SK-N-SH (cell line): Measurements from ENCODE around the gene HSF4. TPM values are rescaled to one million over a fixed set of nuclear protein-coding genes. Genes with fewer than 3 reads are reported as not detected.

Experiments
- CTCF ChIA-PET: fragments of 300-600, 350-600 bp; formaldehyde crosslinking; extraction: SDS; loops from one replicate; lab custom pipeline; 2021; lab: Yijun Ruan, JAX
- POLR2A ChIA-PET: fragments of 350-600 bp; sonication (Branson Sonifier 250); formaldehyde crosslinking; extraction: SDS; loops from one replicate; lab custom pipeline; 2020; ENCODE audit warnings: antibody characterized with exemption, inconsistent platforms; lab: Yijun Ruan, JAX
- DNase-seq: peaks from one replicate; pipeline ENCODE4 v3.0.0; 2012
- H2AFZ ChIP-seq: fragments of 200-600 bp; sonication (generic); 2 replicates; pipeline ENCODE4 v1.8.1; 2016; ENCODE audit warnings: antibody characterized with exemption, mild to moderate bottlenecking, low read depth
- H3F3A ChIP-seq: fragments of 200-600 bp; sonication (generic); replicated peaks from 2 replicates; pipeline ENCODE3; 2016; ENCODE audit warnings: antibody characterized with exemption, mild to moderate bottlenecking; ENCODE audit not compliant: insufficient read depth
- H3K27ac ChIP-seq, 2 experiments: fragments of 200-500 bp in 1 of 2; fragments of 200-600 bp in 1 of 2; sonication (Bioruptor generic) in 1 of 2; sonication (generic), shearing (Covaris generic) in 1 of 2; 2 replicates each; pipeline versions ENCODE4 v1.5.1 to v1.6.1; 2014 to 2016; ENCODE audit warnings: low read depth in 2 of 2, inconsistent platforms in 1 of 2, low read length in 1 of 2, mild to moderate bottlenecking in 1 of 2, mixed read lengths in 1 of 2
- H3K27me3 ChIP-seq: fragments of 200-600 bp; sonication (generic), shearing (Covaris generic); 2 replicates; pipeline ENCODE4 v1.6.1; 2016; ENCODE audit warnings: mixed run types; ENCODE audit not compliant: insufficient read depth
- H3K36me3 ChIP-seq, 2 experiments: fragments of 200-500 bp in 1 of 2; fragments of 200-600 bp in 1 of 2; sonication (Bioruptor generic) in 1 of 2; sonication (generic) in 1 of 2; replicated peaks in 1 of 2; 2 replicates each; pipeline versions ENCODE3 to v1.5.1; 2014 to 2016; ENCODE audit warnings: low read length in 1 of 2, mild to moderate bottlenecking in 1 of 2; ENCODE audit not compliant: insufficient read depth in 2 of 2, control insufficient read depth in 1 of 2
- H3K4me1 ChIP-seq, 2 experiments: fragments of 200-500 bp in 1 of 2; fragments of 200-600 bp in 1 of 2; sonication (Bioruptor generic) in 1 of 2; sonication (generic), shearing (Covaris generic) in 1 of 2; 2 replicates each; pipeline versions ENCODE4 v1.5.1 to v1.6.1; 2014 to 2016; ENCODE audit warnings: low read depth in 1 of 2, low read length in 1 of 2, mixed run types in 1 of 2; ENCODE audit not compliant: insufficient read depth in 2 of 2, control insufficient read depth in 1 of 2
- H3K4me2 ChIP-seq: fragments of 200-600 bp; sonication (generic), shearing (Covaris generic); 2 replicates; pipeline ENCODE4 v1.6.1; 2017; ENCODE audit warnings: mixed run types
- H3K4me3 ChIP-seq, 2 experiments: fragments of 200-500 bp in 1 of 2; fragments of 200-600 bp in 1 of 2; sonication (Bioruptor generic) in 1 of 2; sonication (generic), shearing (Covaris generic) in 1 of 2; 2 replicates each; pipeline versions ENCODE4 v1.5.1 to v1.8.1; 2014 to 2016; ENCODE audit warnings: low read depth in 2 of 2, inconsistent platforms in 1 of 2, low read length in 1 of 2, mild to moderate bottlenecking in 1 of 2, mixed read lengths in 1 of 2, moderate library complexity in 1 of 2
- H3K79me2 ChIP-seq: fragments of 200-600 bp; sonication (generic); 2 replicates; pipeline ENCODE4 v1.8.1; 2017; ENCODE audit warnings: mild to moderate bottlenecking; ENCODE audit not compliant: insufficient read depth
- H3K9ac ChIP-seq: fragments of 200-600 bp; sonication (generic); 2 replicates; pipeline ENCODE4 v1.6.1; 2017; ENCODE audit warnings: mixed run types
- H3K9me2 ChIP-seq: fragments of 200-600 bp; sonication (generic); 2 replicates; pipeline ENCODE4 v1.6.1; 2017; ENCODE audit warnings: mixed run types
- H3K9me3 ChIP-seq: fragments of 200-600 bp; sonication (generic); 2 replicates; pipeline ENCODE4 v1.6.1; 2017; ENCODE audit warnings: mixed run types, mild to moderate bottlenecking, moderate library complexity
- H4K20me1 ChIP-seq: fragments of 200-600 bp; sonication (generic); 2 replicates; pipeline ENCODE4 v1.6.1; 2017; ENCODE audit warnings: mild to moderate bottlenecking, mixed run types; ENCODE audit not compliant: insufficient read depth
- EP300 ChIP-seq, 2 experiments: IDR thresholded peaks; 2 replicates each; pipeline versions ENCODE4 v1.4.0 to v1.6.1; 2012; ENCODE audit warnings: borderline replicate concordance in 1 of 2, low read depth in 1 of 2, low read length in 1 of 2
- FOSL2 ChIP-seq: IDR thresholded peaks from 2 replicates; pipeline ENCODE4 v1.4.0; 2012; ENCODE audit warnings: low read depth, mild to moderate bottlenecking, moderate library complexity, borderline replicate concordance
- GATA2 ChIP-seq: sonication (generic); formaldehyde crosslinking; IDR thresholded peaks from 2 replicates; pipeline ENCODE4 v1.5.0; 2020; ENCODE audit warnings: mild to moderate bottlenecking, missing genetic modification reagents
- IRF3 ChIP-seq: fragments of 150-350 bp; IDR thresholded peaks from 2 replicates; pipeline ENCODE4 v1.6.1; 2016; ENCODE audit warnings: mild to moderate bottlenecking, low read depth, low read length
- JUND ChIP-seq: IDR thresholded peaks from 2 replicates; pipeline ENCODE4 v1.4.0; 2012
- MAX ChIP-seq: IDR thresholded peaks from 2 replicates; pipeline ENCODE4 v1.4.0; 2012; ENCODE audit warnings: low read depth
- NFIC ChIP-seq: IDR thresholded peaks from 2 replicates; pipeline ENCODE4 v1.4.0; 2012; ENCODE audit warnings: borderline replicate concordance
- PBX3 ChIP-seq: IDR thresholded peaks from 2 replicates; pipeline ENCODE4; 2012
- POLR2AphosphoS5 ChIP-seq: IDR thresholded peaks from 2 replicates; pipeline ENCODE4 v1.6.1; 2012; ENCODE audit warnings: low read depth, low read length
- REST ChIP-seq: IDR thresholded peaks from 2 replicates; pipeline ENCODE4 v1.6.1; 2012; ENCODE audit warnings: mild to moderate bottlenecking, low read depth, low read length, moderate library complexity
- RXRA ChIP-seq: IDR thresholded peaks from 2 replicates; pipeline ENCODE4 v1.4.0; 2012; ENCODE audit warnings: low read depth, mild to moderate bottlenecking, borderline replicate concordance
- TAF1 ChIP-seq: IDR thresholded peaks from 2 replicates; pipeline ENCODE4 v1.6.1; 2012; ENCODE audit warnings: low read depth, mild to moderate bottlenecking, low read length, moderate library complexity, borderline replicate concordance
- TCF12 ChIP-seq: IDR thresholded peaks from 2 replicates; pipeline ENCODE4 v1.4.0; 2012
- ZBTB33 ChIP-seq: IDR thresholded peaks from 2 replicates; pipeline ENCODE4 v1.4.0; 2012; ENCODE audit warnings: low read depth, borderline replicate concordance
- WGBS: methylation state at CpG from one replicate; pipeline ENCODE4 v1.1.6; 2017; ENCODE audit warnings: low lambda C conversion rate; 5-methylcytosine and 5-hydroxymethylcytosine counted together
- polyA plus RNA-seq, 3 experiments: library from polyadenylated mRNA; depleted of rRNA; stranded (reverse); fragments of >200 nt; gene quantifications; 2 replicates each; pipeline ENCODE4 v1.2.3, GENCODE V29; 2012

HSF4 gene
- polyA plus RNA-seq, 1 of the 3 experiments (the other 2 are of a cell fraction), result 33.4 TPM

GRCh38 chr16:67181346-67181745 lies 16.8 kb downstream of the HSF4 start:
- Histone ChIP-seq H3K4me1 (peaks cover 14 to 44% of the 10 kb centered on the region in 2 experiments), H3K9me3 (no peaks in the 10 kb centered on the region), H3K4me2 (peak overlapping the region; percentile 92), H3K9me2 (no peaks in the 10 kb centered on the region), H3K9ac (no peak overlapping the region), H3K4me3 (peak overlapping the region in 1 of 2 experiments; percentile 82; a peak in 2 of 4 replicates), H4K20me1 (peaks cover 10% of the 10 kb centered on the region), H3F3A (peaks cover 38% of the 10 kb centered on the region), H3K27ac (peak overlapping the region in 1 of 2 experiments; percentile 51; a peak in 3 of 4 replicates), H3K36me3 (no peaks in the 10 kb centered on the region), H3K79me2 (peaks cover 22% of the 10 kb centered on the region)
- POLR2A ChIA-PET, result interaction anchor here (0.8 kb wide), 1 partner anchor 11 kb away, joined by 3 read pairs; the partner anchor contains the start of gene NOL3
- DNase-seq, result no peak
- 44% methylated on average over 2 of the region's 2 CpGs for WGBS
- CTCF ChIA-PET, result interaction anchor here (1.3 to 2.5 kb wide), 5 partner anchors 11 to 227 kb away, joined by 4 to 7 read pairs (median 5); partner anchors contain the start of gene NOL3
- TF ChIP-seq GATA2 (CRISPR knock-in tag) (no peak), REST (no peak), FOSL2 (peak; percentile 78; the same call in 1 of the 2 replicates), RXRA (no peak), NFIC (peak; percentile 66; the same call in 1 of the 2 replicates), TCF12 (peak; percentile 45; the same call in 1 of the 2 replicates), ZBTB33 (no peak), PBX3 (peak; percentile 63), POLR2AphosphoS5 (no peak), EP300 (IDR thresholded peaks at IDR 0.05; ENCODE audit: borderline replicate concordance in 1 of 2, low read depth in 1 of 2, low read length in 1 of 2) (no peak), TAF1 (no peak), IRF3 (no peak), MAX (no peak), JUND (peak; percentile 62; the same call in 1 of the 2 replicates)
- TF ChIP-seq, all 33 proteins: peak for 5
- H3K27me3 ChIP-seq, result no peaks in the 10 kb centered on the region
- H2AFZ ChIP-seq, result no peak overlapping the region
